GM21825 (cell line): ENCODE data around the gene EPB42.

Source experiments
- ATAC-seq: cut with Tn5 transposase; IDR thresholded peaks from one replicate; pipeline ENCODE4 v1.9.1; 2021; ENCODE audit warnings: mild to moderate bottlenecking, moderate library complexity; ENCODE audit not compliant: unreplicated experiment

Gene EPB42

GRCh38 chr15:43220991-43221403, at the start of gene EPB42:
Gene EPB42, minus strand, starts transcription at chr15:43221018. Its CDS starts 193 bp downstream, at chr15:43220825.
- no peak for ATAC-seq

- no peak for ATAC-seq
Observed at GRCh38 chr15:43270113-43270665, 49.4 kb upstream of the EPB42 start.

- no peak for ATAC-seq
Observed at GRCh38 chr15:43268111-43269105, 47.6 kb upstream of the EPB42 start.

- ATAC-seq: no peak
Observed at GRCh38 chr15:43267439-43267838, 46.6 kb upstream of the EPB42 start.

- no peak for ATAC-seq
Observed at GRCh38 chr15:43266834-43267233, 46.0 kb upstream of the EPB42 start, which contains the start of gene TGM5. Gene TGM5, minus strand, starts transcription at chr15:43266928. Its CDS starts 79 bp downstream, at chr15:43266849.

GRCh38 chr15:43266386-43266785, 45.6 kb upstream of the EPB42 start:
- ATAC-seq: no peak

- no peak for ATAC-seq
Observed at GRCh38 chr15:43260011-43260615, 39.3 kb upstream of the EPB42 start.

- ATAC-seq: no peak
Observed at GRCh38 chr15:43258781-43259180, 38.0 kb upstream of the EPB42 start.

- ATAC-seq: no peak
Observed at GRCh38 chr15:43256341-43256740, 35.5 kb upstream of the EPB42 start.

- no peak for ATAC-seq
Observed at GRCh38 chr15:43255376-43255775, 34.6 kb upstream of the EPB42 start.

- ATAC-seq: peak; percentile 45
Observed at GRCh38 chr15:43253431-43254403, 32.9 kb upstream of the EPB42 start.

GRCh38 chr15:43251871-43252250, 31.0 kb upstream of the EPB42 start:
- ATAC-seq: no peak

GRCh38 chr15:43251185-43251870, 30.5 kb upstream of the EPB42 start:
- no peak for ATAC-seq

GRCh38 chr15:43250785-43251184, 30.0 kb upstream of the EPB42 start:
- ATAC-seq: no peak

GRCh38 chr15:43249699-43250203, 28.9 kb upstream of the EPB42 start:
- ATAC-seq: no peak

GRCh38 chr15:43249236-43249635, 28.4 kb upstream of the EPB42 start:
- ATAC-seq: no peak

- no peak for ATAC-seq
Observed at GRCh38 chr15:43246261-43246774, 25.5 kb upstream of the EPB42 start.

- no peak for ATAC-seq
Observed at GRCh38 chr15:43244092-43244491, 23.3 kb upstream of the EPB42 start.

- no peak for ATAC-seq
Observed at GRCh38 chr15:43243020-43243645, 22.3 kb upstream of the EPB42 start.
